Measurements from ENCODE around the gene TENT4A. TPM values are rescaled to one million over a fixed set of nuclear protein-coding genes. Genes with fewer than 3 reads are reported as not detected.
A peak's percentile ranks its signal among the peaks of the same experiment; 100 is the strongest.
"Not testable (repeated sequence)": the region's sequence is repeated elsewhere in the genome, so short reads cannot be mapped to it uniquely, and the experiment has no call there.

The TENT4A gene
- total RNA-seq (10 to 100 TPM; 54.7 to 59.4 TPM), total RNA-seq (48.1 to 55.1 reads per million in 2 donors)

GRCh38 chr5:6713274-6714225 is at the start of gene TENT4A:
TSS of gene TENT4A (plus strand) at chr5:6713432. CDS start at chr5:6713984, 552 bp downstream.
- H3K4me1 Mint-ChIP-seq, result peaks cover 36% of the 10 kb centered on the region
- DNase-seq, result peak in 2 of 3 donors; percentile 97 to 98

GRCh38 chr5:6666762-6667161 is 46.5 kb upstream of the TENT4A start:
- Mint-ChIP-seq H3K36me3 (ENCODE audit: low read depth) (peaks cover 3% of the 10 kb centered on the region), H3K4me1 (no peaks in the 10 kb centered on the region), H3K27ac (no peak overlapping the region), H3K27me3 (no peaks in the 10 kb centered on the region), H3K4me3 (no peak overlapping the region)
- DNase-seq, result no peak
- H3K9me3 ChIP-seq (ENCODE audit: control insufficient read depth, low read length, poor library complexity, severe bottlenecking), result no peaks in the 10 kb centered on the region
- ATAC-seq, result no peak

More at GRCh38 chr5:6713274-6714225, at the start of gene TENT4A:
- Mint-ChIP-seq H3K27ac (peak within 1 kb of the TSS; percentile 80), H3K27me3 (no peaks in the 10 kb centered on the region), H3K36me3 (ENCODE audit: low read depth) (no peaks in the 10 kb centered on the region), H3K4me3 (peak within 1 kb of the TSS; percentile 88)
- H3K9me3 ChIP-seq (ENCODE audit: control insufficient read depth, low read length, poor library complexity, severe bottlenecking), result no peaks in the 10 kb centered on the region
- no peak for ATAC-seq

GRCh38 chr5:6667648-6668047 is 45.6 kb upstream of the TENT4A start:
- Mint-ChIP-seq H3K27me3 (no peaks in the 10 kb centered on the region), H3K27ac (peak overlapping the region; percentile 43), H3K4me3 (no peak overlapping the region), H3K36me3 (ENCODE audit: low read depth) (peaks cover 3% of the 10 kb centered on the region), H3K4me1 (no peaks in the 10 kb centered on the region)
- no peaks in the 10 kb centered on the region for H3K9me3 ChIP-seq (ENCODE audit: control insufficient read depth, low read length, poor library complexity, severe bottlenecking)
- DNase-seq, result no peak
- ATAC-seq, result no peak

- H3K4me3 Mint-ChIP-seq; H3K36me3 Mint-ChIP-seq (ENCODE audit: low read depth); ATAC-seq; H3K27me3 Mint-ChIP-seq; H3K4me1 Mint-ChIP-seq; H3K27ac Mint-ChIP-seq; H3K9me3 ChIP-seq (ENCODE audit: control insufficient read depth, low read length, poor library complexity, severe bottlenecking); DNase-seq: not testable (repeated sequence)
Observed at GRCh38 chr5:6668717-6669116, 44.5 kb upstream of the TENT4A start.

GRCh38 chr5:6673031-6673430 is 40.2 kb upstream of the TENT4A start:
- Mint-ChIP-seq H3K36me3 (ENCODE audit: low read depth) (peaks cover 3% of the 10 kb centered on the region), H3K4me3 (no peak overlapping the region), H3K27me3 (no peaks in the 10 kb centered on the region), H3K4me1 (no peaks in the 10 kb centered on the region), H3K27ac (no peak overlapping the region)
- no peak for ATAC-seq
- DNase-seq, result no peak
- H3K9me3 ChIP-seq (ENCODE audit: control insufficient read depth, low read length, poor library complexity, severe bottlenecking), result no peaks in the 10 kb centered on the region

GRCh38 chr5:6673963-6674362 is 39.3 kb upstream of the TENT4A start:
- H3K27ac Mint-ChIP-seq, result no peak overlapping the region
- ATAC-seq (no peak), DNase-seq (no peak)
- no peaks in the 10 kb centered on the region for H3K9me3 ChIP-seq (ENCODE audit: control insufficient read depth, low read length, poor library complexity, severe bottlenecking)
- H3K36me3 Mint-ChIP-seq (ENCODE audit: low read depth), result peaks cover under 1% of the 10 kb centered on the region
- H3K27me3 Mint-ChIP-seq, result no peaks in the 10 kb centered on the region
- H3K4me3 Mint-ChIP-seq, result no peak overlapping the region
- no peaks in the 10 kb centered on the region for H3K4me1 Mint-ChIP-seq

GRCh38 chr5:6674421-6674820 is 38.8 kb upstream of the TENT4A start:
- Mint-ChIP-seq H3K4me1 (no peaks in the 10 kb centered on the region), H3K27me3 (no peaks in the 10 kb centered on the region), H3K27ac (no peak overlapping the region), H3K4me3 (no peak overlapping the region), H3K36me3 (ENCODE audit: low read depth) (no peaks in the 10 kb centered on the region)
- no peaks in the 10 kb centered on the region for H3K9me3 ChIP-seq (ENCODE audit: control insufficient read depth, low read length, poor library complexity, severe bottlenecking)
- no peak for DNase-seq
- no peak for ATAC-seq

GRCh38 chr5:6674886-6675285 is 38.3 kb upstream of the TENT4A start:
- DNase-seq (no peak), ATAC-seq (no peak)
- Mint-ChIP-seq H3K4me1 (no peaks in the 10 kb centered on the region), H3K4me3 (no peak overlapping the region), H3K36me3 (ENCODE audit: low read depth) (no peaks in the 10 kb centered on the region), H3K27ac (no peak overlapping the region), H3K27me3 (no peaks in the 10 kb centered on the region)
- no peaks in the 10 kb centered on the region for H3K9me3 ChIP-seq (ENCODE audit: control insufficient read depth, low read length, poor library complexity, severe bottlenecking)

GRCh38 chr5:6675784-6676491 is 37.3 kb upstream of the TENT4A start:
- H3K27ac Mint-ChIP-seq, result no peak overlapping the region
- no peaks in the 10 kb centered on the region for H3K9me3 ChIP-seq (ENCODE audit: control insufficient read depth, low read length, poor library complexity, severe bottlenecking)
- H3K36me3 Mint-ChIP-seq (ENCODE audit: low read depth), result no peaks in the 10 kb centered on the region
- no peak for DNase-seq
- no peak for ATAC-seq
- H3K4me1 Mint-ChIP-seq, result no peaks in the 10 kb centered on the region
- no peaks in the 10 kb centered on the region for H3K27me3 Mint-ChIP-seq
- no peak overlapping the region for H3K4me3 Mint-ChIP-seq

GRCh38 chr5:6676702-6677101 is 36.5 kb upstream of the TENT4A start:
- ATAC-seq (no peak), DNase-seq (no peak)
- no peak overlapping the region for H3K4me3 Mint-ChIP-seq
- H3K27ac Mint-ChIP-seq, result no peak overlapping the region
- no peaks in the 10 kb centered on the region for H3K27me3 Mint-ChIP-seq
- H3K4me1 Mint-ChIP-seq, result no peaks in the 10 kb centered on the region
- H3K9me3 ChIP-seq (ENCODE audit: control insufficient read depth, low read length, poor library complexity, severe bottlenecking), result no peaks in the 10 kb centered on the region
- no peaks in the 10 kb centered on the region for H3K36me3 Mint-ChIP-seq (ENCODE audit: low read depth)

GRCh38 chr5:6678385-6678784 is 34.8 kb upstream of the TENT4A start:
- H3K4me1 Mint-ChIP-seq, result no peaks in the 10 kb centered on the region
- H3K27me3 Mint-ChIP-seq, result peaks cover 3% of the 10 kb centered on the region
- no peak for ATAC-seq

GRCh38 chr5:6680922-6681321 is 32.3 kb upstream of the TENT4A start:
- Mint-ChIP-seq H3K27me3 (peaks cover 13% of the 10 kb centered on the region), H3K36me3 (ENCODE audit: low read depth) (no peaks in the 10 kb centered on the region), H3K4me1 (no peaks in the 10 kb centered on the region), H3K4me3 (no peak overlapping the region), H3K27ac (no peak overlapping the region)
- ATAC-seq (no peak), DNase-seq (no peak)
- H3K9me3 ChIP-seq (ENCODE audit: control insufficient read depth, low read length, poor library complexity, severe bottlenecking), result no peaks in the 10 kb centered on the region

More at GRCh38 chr5:6678385-6678784, 34.8 kb upstream of the TENT4A start:
- no peaks in the 10 kb centered on the region for H3K9me3 ChIP-seq (ENCODE audit: control insufficient read depth, low read length, poor library complexity, severe bottlenecking)
- no peaks in the 10 kb centered on the region for H3K36me3 Mint-ChIP-seq (ENCODE audit: low read depth)
- no peak overlapping the region for H3K27ac Mint-ChIP-seq
- H3K4me3 Mint-ChIP-seq, result no peak overlapping the region
- DNase-seq, result no peak

GRCh38 chr5:6681682-6682081 is 31.6 kb upstream of the TENT4A start:
- ATAC-seq (no peak), DNase-seq (no peak)
- Mint-ChIP-seq H3K4me3 (no peak overlapping the region), H3K27ac (no peak overlapping the region), H3K4me1 (no peaks in the 10 kb centered on the region), H3K36me3 (ENCODE audit: low read depth) (no peaks in the 10 kb centered on the region), H3K27me3 (peaks cover 18% of the 10 kb centered on the region)
- no peaks in the 10 kb centered on the region for H3K9me3 ChIP-seq (ENCODE audit: control insufficient read depth, low read length, poor library complexity, severe bottlenecking)
